ENCODE measurements around the gene MRPL55.

DNA sequence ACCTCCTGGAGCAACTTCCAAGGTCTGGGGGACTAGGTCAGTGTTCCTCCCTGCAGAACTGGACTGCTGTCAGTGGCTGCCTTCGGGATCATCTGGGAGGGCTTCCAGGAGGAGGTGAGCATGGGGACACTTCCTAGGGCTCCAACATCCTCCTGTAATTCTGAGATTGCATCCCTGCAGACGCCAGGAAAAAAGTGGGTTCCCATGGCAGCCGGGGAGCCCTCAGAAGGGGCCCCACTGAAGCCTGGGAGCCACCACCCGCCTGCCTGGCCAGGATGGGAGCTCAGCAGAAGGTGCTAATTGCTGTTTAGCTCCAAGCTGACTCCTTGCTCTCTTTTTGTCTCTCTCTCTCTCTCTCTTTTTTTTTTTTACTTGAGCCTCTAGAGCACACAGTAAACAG lies 42.7 kb downstream of the MRPL55 start:
- no peak for TF ChIP-seq POLR2A (IDR thresholded peaks at IDR 0.05)
- TF ChIP-seq, protein P1, sequence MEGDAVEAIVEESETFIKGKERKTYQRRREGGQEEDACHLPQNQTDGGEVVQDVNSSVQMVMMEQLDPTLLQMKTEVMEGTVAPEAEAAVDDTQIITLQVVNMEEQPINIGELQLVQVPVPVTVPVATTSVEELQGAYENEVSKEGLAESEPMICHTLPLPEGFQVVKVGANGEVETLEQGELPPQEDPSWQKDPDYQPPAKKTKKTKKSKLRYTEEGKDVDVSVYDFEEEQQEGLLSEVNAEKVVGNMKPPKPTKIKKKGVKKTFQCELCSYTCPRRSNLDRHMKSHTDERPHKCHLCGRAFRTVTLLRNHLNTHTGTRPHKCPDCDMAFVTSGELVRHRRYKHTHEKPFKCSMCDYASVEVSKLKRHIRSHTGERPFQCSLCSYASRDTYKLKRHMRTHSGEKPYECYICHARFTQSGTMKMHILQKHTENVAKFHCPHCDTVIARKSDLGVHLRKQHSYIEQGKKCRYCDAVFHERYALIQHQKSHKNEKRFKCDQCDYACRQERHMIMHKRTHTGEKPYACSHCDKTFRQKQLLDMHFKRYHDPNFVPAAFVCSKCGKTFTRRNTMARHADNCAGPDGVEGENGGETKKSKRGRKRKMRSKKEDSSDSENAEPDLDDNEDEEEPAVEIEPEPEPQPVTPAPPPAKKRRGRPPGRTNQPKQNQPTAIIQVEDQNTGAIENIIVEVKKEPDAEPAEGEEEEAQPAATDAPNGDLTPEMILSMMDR (IDR thresholded peaks at IDR 0.05), result no peak

Measured in thyroid gland (tissue), 4 donors.